Gastroesophageal sphincter (tissue), 4 donors: ENCODE results near the gene SRP9. TPM values are rescaled to one million over a fixed set of nuclear protein-coding genes. Genes with fewer than 3 reads are reported as not detected.
"Not testable (repeated sequence)": the region's sequence is repeated elsewhere in the genome, so short reads cannot be mapped to it uniquely, and the experiment has no call there.

Source experiments
- ATAC-seq: fragments of 150-250 bp; one replicate; pipeline ENCODE4 v1.9.1; 2016; ENCODE audit warnings: mild to moderate bottlenecking, moderate library complexity
- H3K27ac ChIP-seq, 4 donors: fragments of 200-600 bp; sonication (generic) in 3 of 4; 1 replicate in 3 of 4; 2 replicates in 1 of 4; pipeline ENCODE4 v1.5.1; 2016 to 2019
- H3K27me3 ChIP-seq: fragments of 200-600 bp; sonication (generic); one replicate; pipeline ENCODE4 v1.5.1; 2019
- H3K36me3 ChIP-seq, 2 donors: fragments of 200-600 bp; sonication (generic); one replicate each; pipeline ENCODE4 v1.5.1; 2019; ENCODE audit warnings: control low read depth in 1 of 2
- H3K4me1 ChIP-seq, 3 donors: fragments of 200-600 bp; sonication (generic); 1 replicate in 2 of 3; 2 replicates in 1 of 3; pipeline ENCODE4 v1.5.1; 2016 to 2019; ENCODE audit warnings: control low read depth in 2 of 3
- H3K4me3 ChIP-seq, 2 donors: fragments of 200-600 bp; sonication (generic); one replicate each; pipeline ENCODE4 v1.5.1; 2019; ENCODE audit warnings: mild to moderate bottlenecking in 1 of 2, moderate library complexity in 1 of 2
- H3K9me3 ChIP-seq, 3 donors: fragments of 200-600 bp; sonication (generic); one replicate each; pipeline ENCODE4 v1.5.1; 2017 to 2019; ENCODE audit warnings: control low read depth in 2 of 3
- CTCF ChIP-seq, 4 experiments: fragments of 200-600 bp in 2 of 4; fragments of 450-650 bp in 2 of 4; sonication (generic) in 1 of 4; IDR thresholded peaks; one replicate each; pipeline ENCODE4 v1.5.1; 2017 to 2019; ENCODE audit warnings: antibody characterized with exemption in 4 of 4, mild to moderate bottlenecking in 2 of 4, moderate library complexity in 2 of 4
- EP300 ChIP-seq: sonication (generic); formaldehyde crosslinking; IDR thresholded peaks from one replicate; pipeline ENCODE4 v1.6.1; 2017; ENCODE audit warnings: antibody characterized with exemption, mild to moderate bottlenecking
- POLR2A ChIP-seq, 2 donors: fragments of 450-650 bp; IDR thresholded peaks; one replicate each; pipeline ENCODE4 v1.6.1; 2017; ENCODE audit warnings: antibody characterized with exemption in 2 of 2, mild to moderate bottlenecking in 2 of 2, moderate library complexity in 1 of 2
- POLR2AphosphoS5 ChIP-seq: sonication (generic); formaldehyde crosslinking; IDR thresholded peaks from one replicate; pipeline ENCODE4 v1.6.1; 2017; ENCODE audit warnings: antibody characterized with exemption
- WGBS, 2 donors: methylation state at CpG; one replicate each; pipeline ENCODE4 v1.1.5; 2018; ENCODE audit warnings: low coverage in 1 of 2; 5-methylcytosine and 5-hydroxymethylcytosine counted together
- total RNA-seq, 4 donors: library from RNA; depleted of rRNA; stranded (reverse); fragments of >200 nt; gene quantifications; one replicate each; pipeline ENCODE4 v1.1.0, GENCODE V29; 2016

The SRP9 gene
- total RNA-seq, 4 donors from 2014 or later: 146 to 260 (median 216) TPM

GRCh38 chr1:225806249-225806648 lies 28.6 kb downstream of the SRP9 start:
- Histone ChIP-seq H3K9me3 (no peaks in the 10 kb centered on the region), H3K4me3 (no peak overlapping the region), H3K36me3 (no peaks in the 10 kb centered on the region), H3K27ac (no peak overlapping the region), H3K27me3 (no peaks in the 10 kb centered on the region), H3K4me1 (peaks cover 0 to 13% (median 4%) of the 10 kb centered on the region in 3 donors)
- ATAC-seq: no peak
- TF ChIP-seq POLR2AphosphoS5 (no peak), CTCF (IDR thresholded peaks at IDR 0.05) (no peak), POLR2A (IDR thresholded peaks at IDR 0.05) (no peak), EP300 (no peak)
- WGBS, 2 donors: 83 to 88% methylated on average over 1 of the region's 1 CpG

DNA sequence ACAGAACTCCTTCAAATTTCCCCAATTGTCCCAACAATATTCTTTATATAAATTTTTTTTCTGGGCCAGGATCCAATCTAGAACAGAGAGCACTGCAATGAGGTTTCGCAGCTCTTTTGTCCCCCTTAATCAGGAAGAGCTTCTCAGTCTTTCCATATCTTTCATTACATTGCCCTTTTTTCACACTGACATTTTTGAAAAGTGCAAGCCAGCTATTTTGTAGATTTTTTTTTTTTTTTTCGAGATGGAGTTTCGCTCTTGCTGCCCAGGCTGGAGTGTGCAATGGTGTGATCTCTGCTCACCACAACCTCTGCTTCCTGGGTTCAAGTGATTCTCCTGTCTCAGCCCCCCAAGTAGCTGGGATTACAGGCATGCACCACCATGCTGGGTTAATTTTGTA lies 29.1 kb downstream of the SRP9 start:
- H3K27ac ChIP-seq, H3K9me3 ChIP-seq, ATAC-seq, H3K36me3 ChIP-seq, H3K27me3 ChIP-seq, H3K4me3 ChIP-seq: not testable (repeated sequence)
- 90% methylated on average over 1 of the region's 3 CpGs for WGBS, 2 donors
- peaks cover 0 to 18% (median 9%) of the 10 kb centered on the region in 3 donors for H3K4me1 ChIP-seq

DNA sequence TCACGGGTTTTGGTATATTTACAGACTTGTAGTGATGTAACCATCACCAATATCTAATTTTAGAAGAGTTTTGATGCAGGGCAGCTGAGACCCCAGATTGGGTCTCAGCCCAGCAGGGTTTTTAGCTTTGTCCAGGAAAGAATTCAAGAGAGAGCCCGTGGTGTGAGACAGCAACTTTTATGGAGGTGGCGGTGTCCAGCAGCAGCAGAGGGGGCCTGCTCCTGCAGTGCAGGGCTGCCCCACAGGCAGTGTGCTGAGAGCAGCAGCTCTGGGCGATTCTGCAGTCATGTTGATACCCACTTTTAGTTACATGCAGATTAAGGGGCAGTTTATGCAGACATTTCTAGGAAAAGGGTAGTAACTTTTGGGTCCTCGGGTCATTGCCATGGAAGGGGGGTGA lies 30.5 kb downstream of the SRP9 start:
- Histone ChIP-seq H3K4me1 (peaks cover 0 to 32% (median 23%) of the 10 kb centered on the region in 3 donors), H3K36me3 (no peaks in the 10 kb centered on the region), H3K9me3 (no peaks in the 10 kb centered on the region), H3K27ac (no peak overlapping the region), H3K4me3 (no peak overlapping the region), H3K27me3 (no peaks in the 10 kb centered on the region)
- no peak for ATAC-seq
- TF ChIP-seq POLR2AphosphoS5 (no peak), EP300 (no peak), CTCF (IDR thresholded peaks at IDR 0.05) (no peak), POLR2A (IDR thresholded peaks at IDR 0.05) (no peak)
- WGBS, 2 donors: 60 to 88% methylated on average over 1 of the region's 5 CpGs

- H3K9me3 ChIP-seq: no peaks in the 10 kb centered on the region
- peak within 1 kb of the TSS; percentile 70 to 91 (median 90) for H3K27ac ChIP-seq
- H3K27me3 ChIP-seq: no peaks in the 10 kb centered on the region
- TF ChIP-seq CTCF (IDR thresholded peaks at IDR 0.05): peak in 3 of 4 experiments; percentile 55 to 61 (median 59)
- peak; percentile 65 to 84 for TF ChIP-seq POLR2A (IDR thresholded peaks at IDR 0.05)
- no peak for TF ChIP-seq EP300
- TF ChIP-seq POLR2AphosphoS5: peak; percentile 69
- WGBS, 2 donors: 0% methylated on average over 9 of the region's 80 CpGs; no CpG with 5 or more reads in 1 of the 2 donors
- peak; percentile 90 for ATAC-seq
- peak within 1 kb of the TSS; percentile 72 to 96 for H3K4me3 ChIP-seq
- peaks cover 0 to 50% (median 37%) of the 10 kb centered on the region in 3 donors for H3K4me1 ChIP-seq
- no peaks in the 10 kb centered on the region for H3K36me3 ChIP-seq
Measured at GRCh38 chr1:225809842-225810578, 32.4 kb downstream of the SRP9 start, which contains the start of gene EPHX1. Gene EPHX1, plus strand, starts transcription at chr1:225810124. Its CDS starts 18,606 bp downstream, at chr1:225828730.

DNA sequence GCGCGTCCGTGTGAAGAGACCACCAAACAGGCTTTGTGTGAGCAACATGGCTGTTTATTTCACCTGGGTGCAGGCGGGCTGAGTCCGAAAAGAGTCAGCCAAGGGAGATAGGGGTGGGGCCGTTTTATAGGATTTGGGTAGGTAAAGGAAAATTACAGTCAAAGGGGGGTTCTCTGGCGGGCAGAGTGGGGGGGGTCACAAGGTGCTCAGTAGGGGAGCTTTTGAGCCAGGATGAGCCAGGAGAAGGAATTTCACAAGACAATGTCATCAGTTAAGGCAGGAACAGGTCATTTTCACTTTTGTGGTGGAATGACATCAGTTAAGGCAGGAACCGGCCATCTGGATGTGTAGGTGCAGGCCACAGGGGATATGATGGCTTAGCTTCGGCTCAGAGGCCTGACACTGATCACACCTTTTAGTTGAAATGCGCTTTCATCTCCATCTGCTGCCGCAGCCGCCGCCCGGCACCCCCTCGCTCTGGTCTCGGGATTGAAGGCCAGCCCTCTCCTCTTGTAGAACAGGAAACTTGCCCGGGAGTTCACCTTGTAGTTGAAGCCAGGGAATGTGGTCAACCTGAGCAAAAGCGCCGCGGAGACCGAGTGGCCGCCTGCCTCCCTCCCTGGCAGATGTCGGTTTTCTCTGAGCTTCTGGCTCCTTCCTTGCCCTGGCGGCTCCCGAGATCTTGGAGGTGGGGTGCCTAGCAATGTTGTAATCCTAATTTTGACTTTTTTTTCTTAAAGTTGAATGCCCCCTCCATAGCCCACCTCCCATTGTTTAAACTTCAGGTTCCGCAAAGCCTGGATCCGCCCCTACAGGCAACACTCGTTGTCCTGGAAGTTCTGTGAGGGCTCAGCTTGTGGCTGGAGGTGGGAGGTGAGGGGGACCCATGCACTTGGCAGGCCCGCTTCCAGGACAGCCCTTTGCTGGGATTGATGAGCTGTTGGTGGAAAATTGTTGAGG lies 33.2 kb downstream of the SRP9 start:
- H3K27me3 ChIP-seq, H3K9me3 ChIP-seq, ATAC-seq, H3K36me3 ChIP-seq: not testable (repeated sequence)
- WGBS, 2 donors: 2 to 7% methylated on average over 8 to 12 of the region's 29 CpGs
- peak overlapping the region; percentile 72 to 96 for H3K4me3 ChIP-seq
- H3K4me1 ChIP-seq: peaks cover 0 to 59% (median 41%) of the 10 kb centered on the region in 3 donors
- H3K27ac ChIP-seq: peak overlapping the region; percentile 70 to 91 (median 90)
